ENCODE data around the gene SIGLEC7.

The SIGLEC7 gene

DNA sequence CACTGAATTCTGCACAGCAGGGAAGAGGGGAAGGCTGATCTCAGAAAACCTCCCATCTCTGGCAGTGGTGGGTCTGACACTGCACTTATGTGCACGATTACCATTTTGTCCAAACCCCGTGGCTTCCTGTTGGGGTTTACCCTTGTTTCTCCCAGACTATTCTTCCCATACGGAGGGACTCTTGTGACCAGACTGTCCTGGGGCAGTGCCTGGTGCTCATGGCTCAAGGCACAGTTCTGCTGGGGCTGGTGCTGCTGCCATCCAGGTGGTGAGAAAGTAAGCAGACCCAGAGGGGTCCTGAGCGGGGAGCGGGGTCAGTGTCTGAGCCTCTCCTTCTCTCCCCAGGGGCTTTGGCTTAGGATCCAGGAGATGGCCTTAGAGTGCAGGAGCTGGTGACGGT lies 22.5 kb upstream of the SIGLEC7 start:
- DNase-seq: no peak

DNA sequence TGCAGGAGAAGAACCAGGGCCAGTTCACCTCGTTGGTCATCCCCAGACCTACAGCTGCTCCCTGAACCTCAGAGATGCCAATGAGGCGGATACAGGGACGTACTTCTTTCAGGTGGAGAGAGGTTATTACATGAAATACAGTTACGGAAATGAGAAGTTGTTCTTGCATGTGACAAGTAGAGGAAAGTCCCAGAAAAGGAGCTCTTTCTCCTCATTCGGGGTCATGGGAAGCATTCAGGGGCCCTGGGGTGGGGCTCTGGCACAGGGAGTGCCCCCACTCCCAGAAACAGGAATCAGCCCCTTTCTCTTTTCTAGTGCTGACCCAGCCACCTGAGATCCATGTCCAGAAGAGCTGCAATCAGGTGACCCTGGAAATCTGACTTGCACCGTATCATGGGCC lies 21.9 kb upstream of the SIGLEC7 start:
- no peak for DNase-seq

GRCh38 chr19:51121257-51121656 lies 20.8 kb upstream of the SIGLEC7 start:
- DNase-seq: no peak

- no peak for DNase-seq
Observed at GRCh38 chr19:51122112-51122981, 19.8 kb upstream of the SIGLEC7 start.

- DNase-seq: no peak
Observed at GRCh38 chr19:51123381-51123800, 18.7 kb upstream of the SIGLEC7 start.

DNA sequence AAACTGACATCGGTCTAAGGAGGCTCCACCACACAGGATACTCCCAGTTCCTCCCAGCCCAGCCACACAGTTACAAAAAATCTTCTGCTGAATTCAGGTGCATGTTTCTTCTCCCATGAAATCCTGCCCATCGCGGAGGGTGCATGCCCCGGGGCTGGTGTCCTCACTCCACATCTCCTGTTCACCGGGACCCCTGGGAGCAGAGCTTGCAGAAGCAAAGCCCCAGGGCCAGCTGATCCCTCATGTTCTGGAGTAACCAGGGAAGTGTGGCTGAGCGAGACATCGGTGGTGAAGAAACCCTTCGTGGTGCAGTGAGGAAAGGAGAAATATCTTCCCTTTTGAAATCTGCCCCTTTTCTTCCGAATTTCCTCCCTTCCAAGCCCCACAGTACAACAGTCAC lies 18.3 kb upstream of the SIGLEC7 start:
- no peak for DNase-seq

DNA sequence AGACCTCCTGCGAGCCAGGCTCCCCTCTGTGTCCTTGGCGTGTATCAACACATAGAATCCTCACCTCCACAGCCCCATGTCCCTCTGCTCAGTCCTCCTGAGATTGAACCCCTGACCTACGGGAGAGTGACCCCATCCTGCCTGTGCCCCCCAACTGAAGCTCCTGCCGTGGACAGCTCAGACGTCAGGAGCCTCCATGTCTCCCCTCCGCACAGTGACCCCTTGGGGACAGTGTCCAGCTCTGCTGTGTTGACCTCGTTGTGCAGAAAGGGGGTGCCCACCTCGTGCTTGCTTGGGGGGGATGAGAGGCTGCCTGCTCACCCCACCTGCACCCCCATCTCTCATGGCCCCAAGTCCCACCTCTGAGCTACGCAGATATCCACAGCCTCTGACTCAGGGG lies 17.9 kb upstream of the SIGLEC7 start:
- no peak for DNase-seq

DNA sequence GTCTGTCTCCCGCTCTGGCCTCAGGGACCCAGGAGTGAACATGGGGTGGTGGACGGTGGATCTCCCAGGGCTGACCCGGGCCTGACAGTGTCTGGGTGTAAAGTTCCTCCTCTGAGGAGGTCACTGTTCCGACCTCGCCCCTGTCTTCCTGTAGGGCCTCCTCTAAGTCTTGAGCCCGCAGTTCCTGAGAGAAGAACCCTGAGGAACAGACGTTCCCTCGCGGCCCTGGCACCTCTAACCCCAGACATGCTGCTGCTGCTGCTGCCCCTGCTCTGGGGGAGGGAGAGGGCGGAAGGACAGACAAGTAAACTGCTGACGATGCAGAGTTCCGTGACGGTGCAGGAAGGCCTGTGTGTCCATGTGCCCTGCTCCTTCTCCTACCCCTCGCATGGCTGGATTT lies 17.4 kb upstream of the SIGLEC7 start, which contains the start of gene SIGLEC9:
Gene SIGLEC9, plus strand, starts transcription at position 178 of the 400 bp plus-strand sequence. Its CDS starts 69 bp downstream, at position 247.
- DNase-seq: no peak

DNA sequence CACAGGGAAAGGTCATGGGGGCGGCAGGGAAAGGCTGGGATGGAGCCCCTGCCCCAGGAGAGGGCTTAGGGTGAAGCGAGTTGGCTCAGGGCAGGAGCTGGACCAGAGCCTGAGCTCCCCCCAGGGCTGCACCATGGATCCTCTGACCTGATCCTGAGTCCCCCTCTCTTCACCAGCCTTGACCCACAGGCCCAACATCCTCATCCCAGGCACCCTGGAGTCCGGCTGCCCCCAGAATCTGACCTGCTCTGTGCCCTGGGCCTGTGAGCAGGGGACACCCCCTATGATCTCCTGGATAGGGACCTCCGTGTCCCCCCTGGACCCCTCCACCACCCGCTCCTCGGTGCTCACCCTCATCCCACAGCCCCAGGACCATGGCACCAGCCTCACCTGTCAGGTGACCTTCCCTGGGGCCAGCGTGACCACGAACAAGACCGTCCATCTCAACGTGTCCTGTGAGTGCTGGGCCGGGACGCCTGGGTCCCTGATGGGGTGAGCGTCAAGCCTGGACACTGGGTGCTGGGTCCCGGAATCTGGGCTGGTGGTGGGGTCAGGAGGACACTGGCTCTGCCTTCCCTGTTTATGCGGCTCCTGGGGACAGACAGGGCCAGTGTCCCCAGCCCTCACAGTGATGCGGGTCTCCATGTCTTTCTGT lies 16.6 kb upstream of the SIGLEC7 start:
- no peak for DNase-seq

DNA sequence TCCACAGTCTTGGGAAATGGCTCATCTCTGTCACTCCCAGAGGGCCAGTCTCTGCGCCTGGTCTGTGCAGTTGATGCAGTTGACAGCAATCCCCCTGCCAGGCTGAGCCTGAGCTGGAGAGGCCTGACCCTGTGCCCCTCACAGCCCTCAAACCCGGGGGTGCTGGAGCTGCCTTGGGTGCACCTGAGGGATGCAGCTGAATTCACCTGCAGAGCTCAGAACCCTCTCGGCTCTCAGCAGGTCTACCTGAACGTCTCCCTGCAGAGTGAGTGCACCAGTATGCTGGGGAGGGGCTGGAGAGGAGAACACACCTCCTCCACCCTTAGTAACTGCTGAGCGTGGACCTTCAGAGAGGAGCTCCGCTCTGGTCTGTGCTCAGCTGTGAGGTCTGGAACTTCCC lies 15.1 kb upstream of the SIGLEC7 start:
- no peak for DNase-seq

DNA sequence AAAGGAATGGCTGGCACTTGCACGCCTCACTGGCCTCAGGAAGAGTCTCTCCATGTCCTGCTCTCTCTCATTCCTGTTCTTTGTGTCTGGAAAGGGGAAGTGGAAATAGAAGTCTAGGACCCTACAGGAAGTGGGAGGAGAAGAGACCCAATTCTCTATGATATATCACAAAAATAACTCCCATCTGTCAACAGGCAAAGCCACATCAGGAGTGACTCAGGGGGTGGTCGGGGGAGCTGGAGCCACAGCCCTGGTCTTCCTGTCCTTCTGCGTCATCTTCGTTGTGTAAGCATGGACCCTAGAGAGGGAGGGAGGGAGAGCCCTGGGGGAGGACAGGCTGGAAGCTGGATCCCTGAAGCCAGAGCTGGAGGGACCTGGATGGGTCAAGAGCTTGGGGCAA lies 14.3 kb upstream of the SIGLEC7 start:
- DNase-seq: no peak

GRCh38 chr19:51128227-51128626 lies 13.9 kb upstream of the SIGLEC7 start:
- no peak for DNase-seq

DNA sequence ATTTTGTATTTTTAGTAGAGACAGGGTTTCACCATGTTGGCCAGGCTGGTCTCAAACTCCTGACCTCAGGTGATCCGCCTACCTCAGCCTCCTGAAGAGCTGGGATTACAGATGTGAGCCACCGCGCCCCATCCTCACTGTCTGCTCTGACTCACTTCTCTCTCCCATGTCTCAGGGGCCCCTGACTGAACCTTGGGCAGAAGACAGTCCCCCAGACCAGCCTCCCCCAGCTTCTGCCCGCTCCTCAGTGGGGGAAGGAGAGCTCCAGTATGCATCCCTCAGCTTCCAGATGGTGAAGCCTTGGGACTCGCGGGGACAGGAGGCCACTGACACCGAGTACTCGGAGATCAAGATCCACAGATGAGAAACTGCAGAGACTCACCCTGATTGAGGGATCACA lies 12.4 kb upstream of the SIGLEC7 start:
- DNase-seq: no peak

DNA sequence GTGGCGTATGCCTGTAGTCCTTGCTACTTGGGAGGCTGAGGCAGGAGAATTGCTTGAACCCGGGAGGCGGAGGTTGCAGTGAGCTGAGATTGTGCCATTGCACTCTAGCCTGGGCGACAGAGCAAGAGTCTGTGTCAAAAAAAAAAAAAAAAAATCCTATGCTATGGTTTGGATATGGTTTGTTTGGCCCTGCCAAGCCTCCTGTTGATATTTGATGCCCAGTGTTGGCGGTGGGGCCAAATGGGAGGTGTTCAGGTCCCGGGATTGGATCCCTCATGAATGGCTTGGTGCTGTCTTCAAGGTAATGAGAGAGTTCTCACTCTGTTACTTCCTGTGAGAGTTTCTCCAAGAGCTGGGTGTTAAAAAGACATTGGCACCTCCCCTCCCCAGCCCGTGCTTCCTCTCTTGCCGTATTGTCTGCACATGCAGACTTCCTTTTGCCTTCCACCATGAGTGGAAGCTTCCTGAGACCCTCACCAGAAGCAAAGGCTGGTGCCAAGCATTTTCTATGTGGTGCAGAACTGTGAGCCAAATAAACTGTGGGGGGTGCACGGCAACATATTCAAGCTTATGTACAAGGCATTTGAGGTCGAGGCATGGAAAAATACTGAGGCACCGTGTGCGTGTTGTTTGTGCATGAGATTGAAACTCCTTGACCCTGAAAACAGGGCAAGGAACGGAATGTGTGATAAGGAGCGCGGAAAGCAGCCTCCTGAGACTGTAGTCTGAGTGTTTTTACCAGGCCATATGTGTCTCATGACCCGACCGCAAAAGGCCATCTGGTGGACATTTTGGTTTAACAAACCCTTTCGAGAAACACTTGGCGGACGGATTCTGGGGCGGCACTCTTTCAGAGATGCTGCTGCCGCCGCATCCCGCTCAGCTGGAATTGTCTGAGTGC lies 10.1 kb upstream of the SIGLEC7 start:
- no peak for DNase-seq

- DNase-seq: no peak
Observed at GRCh38 chr19:51135004-51135403, 7.1 kb upstream of the SIGLEC7 start.

DNA sequence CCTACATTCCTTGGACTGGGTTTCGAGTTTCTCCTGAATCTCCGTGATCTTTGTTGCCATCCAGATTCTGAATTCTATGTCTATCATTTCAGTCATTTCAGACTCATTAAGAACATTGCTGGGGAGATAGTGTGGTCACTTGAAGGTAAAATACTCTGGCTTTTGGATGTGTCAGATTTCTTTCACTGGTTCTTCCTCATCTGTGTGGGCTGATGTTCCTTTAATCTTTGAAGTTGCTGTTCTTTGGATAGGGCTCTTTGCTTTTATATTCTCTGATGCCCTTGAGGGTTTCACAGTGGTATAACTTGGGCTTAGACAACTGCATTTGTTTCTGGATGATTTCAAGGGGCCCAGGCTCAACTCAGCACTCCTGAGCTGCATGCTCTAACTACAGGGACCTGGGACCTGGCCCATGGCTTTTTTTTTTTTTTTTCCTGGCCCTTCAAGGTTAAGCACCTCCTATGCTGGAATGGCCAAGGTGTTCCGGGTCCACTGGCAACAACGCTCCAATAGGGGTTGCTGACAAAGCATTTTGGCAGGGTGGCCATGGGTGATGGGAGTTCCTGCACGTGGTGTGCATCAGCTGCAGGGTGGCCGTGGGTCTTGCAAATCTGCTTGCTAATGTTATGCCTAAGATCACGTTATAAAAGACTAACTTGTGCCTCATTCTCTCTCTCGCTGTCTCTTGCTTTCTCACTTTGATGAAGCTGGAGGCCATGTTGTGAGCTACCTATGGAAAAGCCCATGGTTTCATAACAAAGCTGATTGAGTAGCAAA lies 5.9 kb upstream of the SIGLEC7 start:
- no peak for DNase-seq

DNA sequence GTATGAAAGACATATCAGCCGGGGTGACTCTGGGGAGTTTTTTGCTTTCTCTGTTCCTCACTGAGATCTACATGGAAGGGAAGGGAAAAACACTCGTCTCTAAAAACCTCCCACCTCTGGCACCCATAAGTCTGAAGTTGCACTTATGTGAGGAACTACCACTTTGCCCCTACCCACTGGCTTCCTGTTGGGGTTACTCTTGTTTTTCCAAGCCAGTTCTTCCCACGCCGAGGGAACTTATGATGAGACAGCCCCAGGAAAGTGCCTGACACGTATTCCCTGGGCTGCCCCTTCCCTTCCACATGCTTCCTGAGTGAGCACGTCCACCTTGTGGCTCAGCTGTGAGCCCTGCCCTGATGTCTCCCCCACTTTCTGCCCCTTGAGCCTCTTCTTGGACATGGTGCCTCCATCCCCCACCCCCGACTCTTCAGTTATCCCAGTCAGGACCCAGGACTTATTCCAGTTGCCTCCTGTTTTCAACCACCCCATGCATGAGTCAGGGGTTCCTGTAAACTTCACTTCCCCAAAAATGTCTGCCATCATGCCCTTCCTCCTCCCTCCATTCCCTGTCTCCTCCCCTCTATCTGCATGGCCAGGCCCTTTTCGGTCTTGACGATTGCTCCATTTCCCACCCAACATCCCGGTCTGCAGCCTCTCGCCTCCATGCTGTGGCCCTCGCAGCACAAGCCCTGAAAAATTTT lies 5.1 kb upstream of the SIGLEC7 start:
- DNase-seq: no peak

DNA sequence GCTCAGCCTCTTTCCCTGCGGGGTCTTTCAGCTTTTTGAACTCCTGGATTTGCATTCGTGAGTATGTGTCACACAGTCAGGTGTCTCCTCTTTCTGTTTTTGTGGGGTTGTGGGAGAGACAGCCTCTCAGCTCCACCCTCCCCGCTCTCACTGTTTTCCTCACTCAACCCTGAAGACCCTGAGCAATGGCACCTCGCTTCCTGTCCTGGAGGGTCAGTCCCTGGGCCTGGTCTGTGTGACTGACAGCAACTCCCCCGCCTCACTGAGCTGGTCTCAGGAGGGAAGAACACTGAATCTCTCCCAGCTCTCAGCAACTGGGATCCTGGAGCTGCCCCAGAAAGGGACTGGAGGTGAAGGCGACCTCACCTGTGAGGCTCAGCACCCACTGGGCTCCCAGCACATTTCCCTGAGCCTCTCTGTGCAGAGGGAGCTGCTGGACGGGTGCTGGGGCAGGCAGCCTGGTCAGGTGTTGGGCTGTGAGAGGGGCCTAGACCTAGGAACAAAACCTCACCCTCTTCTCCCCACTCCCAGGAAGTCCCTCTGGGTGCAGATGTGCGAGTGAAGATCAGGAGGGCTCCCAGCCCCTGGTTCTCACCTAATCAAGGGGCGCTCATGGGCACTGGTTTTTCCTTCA lies 4.2 kb upstream of the SIGLEC7 start:
- DNase-seq: no peak

- DNase-seq: no peak
Observed at GRCh38 chr19:51138549-51138979, 3.5 kb upstream of the SIGLEC7 start.

GRCh38 chr19:51139299-51140014 lies 2.6 kb upstream of the SIGLEC7 start:
- no peak for DNase-seq

- no peak for DNase-seq
Observed at GRCh38 chr19:51140441-51140840, 1.7 kb upstream of the SIGLEC7 start.
